GM15510 (cell line): Measurements from ENCODE around the gene ZNF507.

Source experiments
- POLR2A ChIP-seq: IDR thresholded peaks from 3 replicates; pipeline ENCODE4 v1.6.1; 2011; ENCODE audit warnings: borderline replicate concordance; ENCODE audit not compliant: insufficient read length; ENCODE audit errors: extremely low read depth

ZNF507 gene

GRCh38 chr19:32345261-32346207, at the start of gene ZNF507:
Gene ZNF507 (plus strand): TSS chr19:32345610. CDS start chr19:32352831, 7,221 bp downstream.
- peak; percentile 60 for TF ChIP-seq POLR2A

GRCh38 chr19:32296694-32297093, 48.7 kb upstream of the ZNF507 start:
- no peak for TF ChIP-seq POLR2A

DNA sequence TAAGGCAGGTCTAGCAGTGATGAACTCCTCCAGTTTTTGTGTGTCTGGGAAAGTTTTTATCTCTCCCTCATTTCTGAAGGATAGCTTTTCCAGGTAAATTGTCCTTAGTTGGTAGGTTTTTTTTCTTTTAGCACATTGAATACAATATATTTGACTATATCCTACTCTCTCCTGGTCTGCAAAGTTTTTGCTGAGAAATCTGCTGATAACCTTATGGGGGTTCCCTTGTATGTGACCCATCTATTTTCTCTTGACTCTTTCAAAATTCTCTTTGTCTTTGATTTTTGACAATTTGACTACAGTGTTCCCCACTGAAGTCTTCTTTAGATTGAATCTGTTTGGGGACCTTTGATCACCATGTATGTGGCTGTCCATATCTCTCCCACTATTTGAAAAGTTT, 42.6 kb upstream of the ZNF507 start:
- no peak for TF ChIP-seq POLR2A

- no peak for TF ChIP-seq POLR2A
These were observed 42.2 kb upstream of the ZNF507 start for GRCh38 chr19:32303193-32303592.

GRCh38 chr19:32307591-32307990, 37.8 kb upstream of the ZNF507 start:
- no peak for TF ChIP-seq POLR2A

DNA sequence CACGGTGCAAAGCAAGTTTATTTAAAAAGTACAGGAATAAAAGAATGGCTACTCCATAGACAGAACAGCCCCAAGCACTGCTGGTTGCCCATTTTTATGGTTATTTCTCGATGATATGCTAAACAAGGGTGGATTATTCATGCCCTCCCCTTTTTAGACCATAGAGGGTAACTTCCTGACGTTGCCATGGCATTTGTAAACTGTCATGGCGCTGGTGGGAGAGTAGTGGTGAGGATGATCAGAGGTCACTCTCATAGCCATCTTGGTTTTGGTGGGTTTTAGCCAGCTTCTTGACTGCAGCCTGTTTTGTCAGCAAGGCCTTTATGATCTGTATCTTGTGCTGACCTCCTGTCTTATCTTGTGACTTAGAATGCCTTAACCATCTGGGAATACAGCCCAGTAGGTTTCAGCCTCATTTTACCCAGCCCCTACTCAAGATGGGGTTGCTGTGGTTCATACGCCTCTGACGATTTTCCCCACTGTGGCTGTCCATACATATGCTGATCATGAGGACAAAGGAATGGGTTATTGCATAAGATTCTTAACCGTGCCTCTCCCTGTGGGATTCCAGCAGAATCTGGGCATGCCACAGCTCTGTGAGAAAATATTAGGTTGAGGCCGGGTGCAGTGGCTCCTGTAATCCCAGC, 36.9 kb upstream of the ZNF507 start:
- no peak for TF ChIP-seq POLR2A

DNA sequence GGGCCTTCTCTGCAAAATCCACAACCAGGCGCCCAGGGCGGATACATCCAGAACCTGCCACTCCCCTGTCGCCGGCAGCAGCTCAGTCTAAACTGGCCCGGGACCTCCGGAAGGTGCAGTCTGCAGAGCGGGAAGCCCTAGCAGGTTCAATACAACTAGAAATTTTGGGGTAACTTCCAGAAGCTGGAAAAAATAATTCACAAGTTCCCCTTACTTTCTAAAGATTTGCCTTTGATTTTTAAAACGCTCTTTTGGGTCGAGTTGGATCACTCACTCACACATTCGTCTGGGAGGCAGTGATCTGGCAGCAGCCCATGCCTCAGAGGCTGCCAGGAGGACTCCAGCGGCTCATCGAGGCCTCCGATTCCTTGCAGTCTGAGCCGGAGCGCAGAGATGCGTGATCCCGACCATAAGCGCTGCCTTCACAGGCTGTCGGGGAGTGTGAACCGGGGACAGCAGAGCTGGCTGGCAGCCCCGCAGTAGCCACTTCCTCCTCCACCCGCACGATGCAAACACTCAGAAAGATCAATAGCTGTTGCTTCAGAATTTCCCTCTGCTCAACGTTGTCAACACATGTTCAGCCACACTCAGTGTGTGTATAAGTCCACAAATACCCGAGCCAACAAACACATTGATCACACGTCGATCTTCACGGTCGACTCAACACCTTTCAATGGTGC, 35.6 kb upstream of the ZNF507 start:
- TF ChIP-seq POLR2A: no peak

- TF ChIP-seq POLR2A: no peak
These were observed 34.0 kb upstream of the ZNF507 start for GRCh38 chr19:32311371-32311770.

DNA sequence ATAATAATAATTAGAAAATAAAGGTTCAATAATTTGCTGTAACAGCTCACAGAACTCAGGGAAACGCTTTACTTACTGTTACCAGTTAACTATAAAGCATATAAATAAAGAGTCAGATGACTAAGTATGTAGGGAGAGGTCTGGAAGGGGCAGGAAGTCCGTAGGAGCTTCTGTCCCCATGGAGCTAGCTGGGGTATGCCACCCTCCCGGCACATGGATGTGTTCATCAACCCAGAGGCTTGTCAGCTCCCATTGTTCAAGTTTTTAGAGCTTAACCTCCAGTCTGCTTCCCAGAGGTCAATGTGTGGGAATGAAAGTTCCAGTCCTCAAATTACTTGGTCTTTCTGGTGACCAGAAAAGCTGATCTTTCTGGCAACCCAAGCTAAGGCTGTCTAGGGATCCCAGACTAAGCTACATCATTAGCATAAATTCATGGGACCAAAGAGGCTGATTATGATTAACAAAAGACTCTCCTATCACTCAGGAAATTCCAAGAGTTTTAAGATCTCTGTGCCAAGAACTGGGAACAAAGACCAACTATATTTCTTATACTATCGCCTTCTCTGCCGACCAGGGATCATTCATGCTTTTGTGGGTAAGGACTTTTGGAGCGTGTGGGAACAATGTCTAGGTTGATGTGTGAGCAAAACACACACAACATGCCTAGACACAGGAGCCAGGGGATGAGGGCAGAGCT, 31.7 kb upstream of the ZNF507 start:
- no peak for TF ChIP-seq POLR2A

- no peak for TF ChIP-seq POLR2A
These were observed 29.4 kb upstream of the ZNF507 start for GRCh38 chr19:32316034-32316433.

GRCh38 chr19:32317086-32317485, 28.3 kb upstream of the ZNF507 start:
- no peak for TF ChIP-seq POLR2A

- no peak for TF ChIP-seq POLR2A
These were observed 26.4 kb upstream of the ZNF507 start for GRCh38 chr19:32318884-32319520.

DNA sequence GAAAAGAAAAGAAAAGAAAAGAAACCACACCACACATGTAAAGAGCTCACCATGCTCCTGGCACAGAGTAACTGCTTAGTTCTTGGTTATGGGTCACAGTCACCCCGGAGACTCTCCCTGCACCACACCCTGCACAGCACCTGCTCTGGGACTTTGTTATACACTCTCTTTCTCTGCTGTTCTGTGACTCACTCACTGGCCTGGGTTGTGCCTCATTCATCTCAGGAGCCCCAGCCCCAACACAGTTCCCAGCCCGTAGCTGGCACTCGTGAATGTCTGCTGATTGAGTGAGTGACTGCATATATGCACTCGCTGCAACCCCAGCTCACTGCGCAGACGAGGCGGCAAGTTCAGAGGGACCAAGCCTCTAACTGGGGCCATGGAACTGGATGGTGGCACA, 22.9 kb upstream of the ZNF507 start:
- no peak for TF ChIP-seq POLR2A

DNA sequence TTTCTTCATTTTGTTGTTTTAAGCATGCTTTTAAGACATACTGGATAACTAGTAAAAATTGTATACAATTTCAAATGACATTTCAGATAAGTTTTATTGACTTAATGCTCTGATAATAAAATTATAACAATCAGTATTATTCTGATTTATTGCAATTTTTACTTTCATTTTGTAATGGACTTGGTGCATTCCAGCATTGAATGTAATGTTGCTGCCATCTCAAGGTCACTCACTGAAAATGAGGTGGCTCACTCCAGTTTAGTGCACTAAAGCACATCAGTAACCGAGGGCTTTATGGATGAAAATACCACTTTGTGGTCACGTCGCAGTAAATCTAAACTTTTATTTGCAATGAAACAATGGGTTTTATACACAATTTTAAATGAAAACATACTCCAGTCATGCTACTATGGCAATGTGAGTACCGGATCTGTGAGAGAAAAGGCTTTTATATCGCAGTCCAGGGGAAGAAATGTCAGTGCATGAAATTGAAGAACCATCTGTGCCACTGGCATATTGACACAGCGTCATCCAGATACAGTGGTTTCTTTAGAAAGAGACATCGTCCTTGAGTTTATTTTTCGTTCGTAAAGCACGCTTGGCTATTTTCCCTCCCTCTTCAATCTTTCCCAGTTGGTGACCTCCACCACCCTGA, 20.7 kb upstream of the ZNF507 start:
- no peak for TF ChIP-seq POLR2A
